ENCODE data around the gene BHMT2. TPM values are rescaled to one million over a fixed set of nuclear protein-coding genes. Genes with fewer than 3 reads are reported as not detected.

Gene BHMT2
- total RNA-seq, 1 experiment from 2014 or later: not detected

DNA sequence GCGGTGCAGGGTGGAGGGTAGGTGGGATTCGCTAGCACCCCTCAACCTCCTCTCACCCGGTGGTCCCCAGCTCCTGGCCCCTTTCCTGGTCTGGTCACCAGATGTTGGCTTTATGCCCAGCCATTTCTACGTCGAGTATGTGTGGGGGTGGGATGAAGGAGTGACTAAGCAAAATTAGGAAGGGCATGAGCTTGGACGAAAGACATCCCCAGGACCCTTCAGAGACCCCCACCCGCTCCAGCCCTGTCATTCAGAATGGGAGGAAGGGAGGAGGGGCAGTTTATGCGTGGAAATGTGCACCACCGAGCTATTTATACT, 742 bp downstream of the BHMT2 start:
- no peak overlapping the region for H2BK15ac ChIP-seq (ENCODE audit: low read depth, low read length)
- no peak overlapping the region for H3K4ac ChIP-seq (ENCODE audit: low read depth, low read length)
- H3K79me1 ChIP-seq (ENCODE audit: insufficient read depth, low read depth, low read length, poor library complexity, severe bottlenecking): no peaks in the 10 kb centered on the region
- no peak overlapping the region for H2AK5ac ChIP-seq (ENCODE audit: insufficient read length, low read length)
- no peaks in the 10 kb centered on the region for H3K9me3 ChIP-seq (ENCODE audit: control insufficient read depth, low read depth, low read length)
- H3K23ac ChIP-seq (ENCODE audit: insufficient read length, low read depth, low read length): no peak overlapping the region
- no peaks in the 10 kb centered on the region for H4K20me1 ChIP-seq (ENCODE audit: control insufficient read depth, insufficient read depth, insufficient read length)
- H3K4me2 ChIP-seq (ENCODE audit: insufficient read depth, insufficient read length, low read length): no peak overlapping the region
- H3K36me3 Mint-ChIP-seq (ENCODE audit: insufficient read depth in 1 of 3, low read depth in 3 of 3): peaks cover 0 to 4% (median 4%) of the 10 kb centered on the region in 3 experiments; a peak in 2 of 7 replicates
- H3T11ph ChIP-seq (ENCODE audit: low read length): no peak overlapping the region
- H3K4me1 Mint-ChIP-seq: peaks cover 0 to 7% of the 10 kb centered on the region in 2 experiments; a peak in 1 of 4 replicates
- H2AFZ ChIP-seq (ENCODE audit: low read length): no peak overlapping the region
- H2BK20ac ChIP-seq (ENCODE audit: low read depth, low read length, poor library complexity, severe bottlenecking): no peak overlapping the region
- H3K18ac ChIP-seq (ENCODE audit: insufficient read length, low read depth, low read length): no peak overlapping the region
- H3K4me3 Mint-ChIP-seq: no peak overlapping the region
- H3K4me1 ChIP-seq (ENCODE audit: insufficient read depth, low read length): no peaks in the 10 kb centered on the region
- no peak overlapping the region for H3K9ac ChIP-seq (ENCODE audit: extremely low read depth, insufficient read length, low read length)
- no peak overlapping the region for H3K27ac Mint-ChIP-seq
- no peaks in the 10 kb centered on the region for H3K27me3 ChIP-seq (ENCODE audit: insufficient read depth, low read length)
- H3K27me3 Mint-ChIP-seq (ENCODE audit: low read depth): peaks cover 3% of the 10 kb centered on the region
- H2BK5ac ChIP-seq (ENCODE audit: insufficient read length, low read length): no peak overlapping the region
- no CpG with 5 or more reads among the region's 9 CpGs for WGBS (ENCODE audit: extremely low coverage, insufficient read length, low lambda C conversion rate)
- no peak overlapping the region for H3K56ac ChIP-seq (ENCODE audit: insufficient read length, low read depth, low read length)
- H2BK120ac ChIP-seq (ENCODE audit: low read depth, low read length, poor library complexity, severe bottlenecking): no peak overlapping the region
- H4K5ac ChIP-seq (ENCODE audit: insufficient read length, low read depth, low read length): no peak overlapping the region
- TF ChIP-seq, protein P1, sequence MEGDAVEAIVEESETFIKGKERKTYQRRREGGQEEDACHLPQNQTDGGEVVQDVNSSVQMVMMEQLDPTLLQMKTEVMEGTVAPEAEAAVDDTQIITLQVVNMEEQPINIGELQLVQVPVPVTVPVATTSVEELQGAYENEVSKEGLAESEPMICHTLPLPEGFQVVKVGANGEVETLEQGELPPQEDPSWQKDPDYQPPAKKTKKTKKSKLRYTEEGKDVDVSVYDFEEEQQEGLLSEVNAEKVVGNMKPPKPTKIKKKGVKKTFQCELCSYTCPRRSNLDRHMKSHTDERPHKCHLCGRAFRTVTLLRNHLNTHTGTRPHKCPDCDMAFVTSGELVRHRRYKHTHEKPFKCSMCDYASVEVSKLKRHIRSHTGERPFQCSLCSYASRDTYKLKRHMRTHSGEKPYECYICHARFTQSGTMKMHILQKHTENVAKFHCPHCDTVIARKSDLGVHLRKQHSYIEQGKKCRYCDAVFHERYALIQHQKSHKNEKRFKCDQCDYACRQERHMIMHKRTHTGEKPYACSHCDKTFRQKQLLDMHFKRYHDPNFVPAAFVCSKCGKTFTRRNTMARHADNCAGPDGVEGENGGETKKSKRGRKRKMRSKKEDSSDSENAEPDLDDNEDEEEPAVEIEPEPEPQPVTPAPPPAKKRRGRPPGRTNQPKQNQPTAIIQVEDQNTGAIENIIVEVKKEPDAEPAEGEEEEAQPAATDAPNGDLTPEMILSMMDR (conservative IDR thresholded peaks at IDR 0.05): no peak
- no peak overlapping the region for H2BK12ac ChIP-seq (ENCODE audit: insufficient read length, low read depth, low read length)
- H3K27ac ChIP-seq (ENCODE audit: insufficient read length, low read depth, low read length): no peak overlapping the region
- no peaks in the 10 kb centered on the region for H3K79me2 ChIP-seq (ENCODE audit: insufficient read depth, low read length)
- no peaks in the 10 kb centered on the region for H3K23me2 ChIP-seq (ENCODE audit: insufficient read length, low read depth, low read length, poor library complexity, severe bottlenecking)
- no peak overlapping the region for H3K14ac ChIP-seq (ENCODE audit: insufficient read depth, low read length)
- H3K9me3 Mint-ChIP-seq: peaks cover 0 to 10% of the 10 kb centered on the region in 2 experiments; a peak in 3 of 5 replicates
- H4K91ac ChIP-seq (ENCODE audit: insufficient read length, low read depth, low read length): no peak overlapping the region
- DNase-seq: no peak
- no peak overlapping the region for H4K8ac ChIP-seq (replicated peaks; ENCODE audit: insufficient read length, low read depth, low read length)

All from H9 (cell line).